ENCODE measurements around the gene ZNF516. TPM values are rescaled to one million over a fixed set of nuclear protein-coding genes. Genes with fewer than 3 reads are reported as not detected.

ZNF516 gene
- total RNA-seq, 1 experiment from 2014 or later: 41.8 TPM

DNA sequence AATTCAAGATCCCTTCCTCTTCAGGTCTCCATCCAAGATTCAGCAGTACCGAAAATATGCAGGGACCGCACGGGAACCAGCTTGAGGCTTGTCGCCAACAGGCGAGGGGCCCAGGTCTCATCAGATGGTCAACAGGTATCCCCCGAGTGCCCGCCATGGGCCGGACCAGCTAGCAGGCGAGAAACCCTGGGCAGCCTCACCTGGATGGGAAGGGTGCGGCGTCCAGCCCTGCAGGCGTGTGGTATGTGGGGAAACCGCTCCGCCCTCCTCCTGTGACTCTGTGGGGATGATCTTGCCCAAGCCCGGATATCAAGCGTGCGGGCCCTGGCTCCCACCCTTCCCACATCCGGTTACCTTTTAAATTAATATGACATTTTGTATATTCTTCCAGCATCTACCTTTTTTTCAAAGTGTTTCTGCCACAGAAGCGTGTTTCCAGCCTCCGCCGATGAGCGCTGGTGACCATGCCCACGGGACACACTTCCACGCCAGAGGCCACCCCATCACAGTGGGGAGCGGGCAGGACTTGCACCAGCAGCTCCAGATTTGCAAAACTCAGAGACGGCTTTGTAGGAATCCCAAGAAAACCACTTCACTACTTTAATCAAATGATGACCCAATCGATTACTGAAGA is 33.2 kb downstream of the ZNF516 start:
- H3K4me3 ChIP-seq (ENCODE audit: insufficient read depth, low read depth, low read length): no peak overlapping the region
- DNase-seq: peak; percentile 41
- H3K36me3 ChIP-seq (replicated peaks; ENCODE audit: control insufficient read depth, insufficient read depth, low read length): no peaks in the 10 kb centered on the region
- no peaks in the 10 kb centered on the region for H3K27me3 ChIP-seq (ENCODE audit: control insufficient read depth, insufficient read depth, low read length)

DNA sequence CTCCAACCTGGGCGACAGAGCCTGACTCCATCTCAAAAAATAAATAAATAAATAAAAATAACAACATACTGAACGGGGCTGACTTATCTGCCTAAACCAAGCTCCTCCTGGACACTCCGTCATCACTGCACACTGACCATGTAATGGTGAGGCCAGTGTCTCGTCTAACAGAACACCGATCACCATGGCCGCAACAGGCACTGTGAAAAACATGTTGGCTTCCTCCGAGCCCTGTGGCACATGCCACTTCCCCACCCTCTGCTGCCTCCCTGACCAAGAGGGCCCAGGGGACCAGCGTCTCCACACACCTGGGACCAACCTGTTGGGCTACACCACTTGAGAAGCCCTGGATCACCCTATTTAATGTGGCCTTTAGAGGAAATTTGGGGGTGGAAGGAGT is 33.9 kb downstream of the ZNF516 start:
- no peak for DNase-seq
- no peak overlapping the region for H3K4me3 ChIP-seq (ENCODE audit: insufficient read depth, low read depth, low read length)
- no peaks in the 10 kb centered on the region for H3K27me3 ChIP-seq (ENCODE audit: control insufficient read depth, insufficient read depth, low read length)
- H3K36me3 ChIP-seq (replicated peaks; ENCODE audit: control insufficient read depth, insufficient read depth, low read length): no peaks in the 10 kb centered on the region

DNA sequence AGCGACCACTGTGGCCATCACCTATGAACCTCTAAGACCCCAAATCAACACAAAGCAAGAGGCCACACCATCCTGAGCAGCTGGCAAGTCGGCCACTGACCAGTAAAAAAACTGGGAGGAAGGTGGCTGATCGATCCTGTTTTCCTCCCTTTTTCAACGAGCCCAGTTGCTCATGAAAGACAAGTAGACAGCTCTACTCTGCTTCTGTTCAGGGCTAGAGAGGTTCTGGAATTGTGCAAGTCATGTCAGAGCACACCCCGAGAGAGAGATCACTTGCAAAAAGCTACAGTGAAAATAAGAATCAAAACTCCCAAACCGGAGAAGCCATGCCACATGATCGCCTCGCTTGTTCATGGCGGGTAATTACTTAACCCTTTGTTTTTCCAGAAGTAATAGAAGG is 34.6 kb downstream of the ZNF516 start:
- Histone ChIP-seq H3K36me3 (replicated peaks; ENCODE audit: control insufficient read depth, insufficient read depth, low read length) (no peaks in the 10 kb centered on the region), H3K4me3 (ENCODE audit: insufficient read depth, low read depth, low read length) (no peak overlapping the region), H3K27me3 (ENCODE audit: control insufficient read depth, insufficient read depth, low read length) (no peaks in the 10 kb centered on the region)
- no peak for DNase-seq

DNA sequence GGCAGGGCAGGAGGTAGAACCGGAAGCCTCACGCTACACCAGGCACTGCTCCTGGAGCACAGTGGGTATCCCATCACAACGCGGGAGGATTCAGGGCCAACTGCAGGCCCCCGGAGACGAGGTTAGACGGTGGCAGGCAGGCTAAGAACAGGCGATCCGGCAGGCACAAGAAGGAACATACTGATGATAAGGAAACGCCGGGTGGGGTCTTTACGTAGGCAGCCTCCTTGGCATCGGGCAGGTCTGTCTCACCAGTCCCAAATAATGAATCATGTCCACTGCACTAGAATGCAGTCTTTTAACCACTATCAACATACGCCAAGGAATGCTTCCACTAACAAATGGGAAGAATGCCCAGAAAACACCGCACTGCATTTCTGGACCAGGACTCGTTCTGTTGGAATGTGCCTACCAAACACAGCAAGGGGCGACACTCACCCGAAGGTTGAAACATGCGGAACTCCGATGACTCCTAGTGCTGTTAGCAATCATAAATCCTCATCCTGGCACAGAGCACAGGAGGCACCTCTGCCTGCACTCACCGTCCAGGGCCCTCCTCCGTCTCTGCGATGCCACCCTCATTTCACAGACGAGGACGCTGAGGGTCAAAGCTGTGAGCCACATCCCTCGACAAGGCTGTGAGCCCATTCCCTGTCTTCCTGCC is 35.2 kb downstream of the ZNF516 start:
- Histone ChIP-seq H3K27me3 (ENCODE audit: control insufficient read depth, insufficient read depth, low read length) (no peaks in the 10 kb centered on the region), H3K4me3 (ENCODE audit: insufficient read depth, low read depth, low read length) (no peak overlapping the region), H3K36me3 (replicated peaks; ENCODE audit: control insufficient read depth, insufficient read depth, low read length) (no peaks in the 10 kb centered on the region)
- DNase-seq: no peak

DNA sequence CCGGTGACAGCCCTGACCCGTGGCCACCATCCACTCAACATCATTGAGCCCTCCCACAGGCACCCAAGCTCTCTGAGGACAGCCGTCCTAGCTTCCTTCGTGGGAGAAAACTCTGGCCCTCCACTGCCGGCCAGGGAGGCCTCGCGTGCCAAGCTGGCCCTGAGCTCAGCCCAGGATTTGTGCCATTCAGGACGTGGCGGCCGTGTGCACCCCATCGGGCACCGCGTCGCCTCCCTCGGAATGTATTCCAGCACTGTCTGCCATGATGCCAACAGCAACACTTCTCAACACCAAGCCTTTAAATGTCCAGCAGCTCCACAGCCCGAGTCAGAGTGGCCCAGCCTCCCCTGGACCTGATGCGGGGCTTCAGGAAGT is 35.7 kb downstream of the ZNF516 start:
- H3K27me3 ChIP-seq (ENCODE audit: control insufficient read depth, insufficient read depth, low read length): no peaks in the 10 kb centered on the region
- no peak overlapping the region for H3K4me3 ChIP-seq (ENCODE audit: insufficient read depth, low read depth, low read length)
- no peak for DNase-seq
- H3K36me3 ChIP-seq (replicated peaks; ENCODE audit: control insufficient read depth, insufficient read depth, low read length): no peaks in the 10 kb centered on the region

DNA sequence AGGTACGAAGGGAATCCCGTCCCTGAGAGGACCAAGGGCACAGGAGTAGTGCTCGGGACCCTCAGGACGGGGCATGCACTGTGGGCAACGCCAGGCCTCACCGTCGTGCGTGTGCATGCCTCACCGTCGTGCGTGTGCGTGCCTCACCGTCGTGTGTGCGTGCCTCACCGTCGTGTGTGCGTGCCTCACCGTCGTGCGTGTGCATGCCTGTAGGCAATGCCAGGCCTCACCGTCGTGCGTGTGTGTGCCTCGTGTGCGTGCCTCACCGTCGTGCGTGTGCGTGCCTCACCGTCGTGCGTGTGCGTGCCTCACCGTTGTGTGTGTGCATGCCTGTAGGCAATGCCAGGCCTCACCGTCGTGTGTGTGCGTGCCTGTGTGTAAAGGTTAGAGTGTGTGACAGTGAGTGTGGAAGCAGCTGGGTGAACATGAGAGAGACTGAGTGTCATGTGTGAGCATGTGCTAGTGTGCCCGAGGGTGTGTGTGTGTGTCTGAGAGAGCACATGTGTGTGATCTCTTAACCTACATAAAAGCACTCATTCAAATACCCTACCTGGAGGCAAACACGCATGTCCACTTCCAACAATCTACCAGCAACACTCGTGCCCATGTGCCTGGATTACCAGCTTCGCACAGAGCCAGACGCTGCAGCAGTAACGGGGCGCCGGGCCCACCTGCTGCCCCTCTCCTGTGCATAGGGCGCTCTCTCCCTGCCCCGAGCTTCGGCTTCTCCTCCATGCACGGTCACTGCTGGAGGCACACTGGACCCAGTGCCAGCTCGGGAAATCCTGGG is 36.3 kb downstream of the ZNF516 start:
- DNase-seq: no peak
- H3K4me3 ChIP-seq (ENCODE audit: insufficient read depth, low read depth, low read length): no peak overlapping the region
- H3K36me3 ChIP-seq (replicated peaks; ENCODE audit: control insufficient read depth, insufficient read depth, low read length): no peaks in the 10 kb centered on the region
- no peaks in the 10 kb centered on the region for H3K27me3 ChIP-seq (ENCODE audit: control insufficient read depth, insufficient read depth, low read length)

DNA sequence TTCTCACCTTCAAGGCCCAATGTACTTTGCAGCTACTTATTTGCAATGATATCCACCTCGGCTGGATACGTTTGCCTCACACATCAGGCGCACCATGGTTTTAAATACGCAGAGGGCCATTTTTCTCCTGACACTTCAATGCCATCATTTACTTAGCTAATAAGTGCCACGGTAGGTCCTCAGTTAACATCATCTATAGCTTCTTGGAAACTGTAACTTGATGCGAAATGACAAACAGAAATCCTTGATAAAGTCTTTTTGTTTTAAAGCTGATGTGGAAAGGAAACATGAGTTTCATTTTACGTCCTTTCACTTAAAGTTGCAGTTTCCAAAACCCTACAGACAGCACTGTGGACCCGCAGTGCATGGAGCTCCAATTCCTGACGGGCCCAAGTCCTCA is 37.1 kb downstream of the ZNF516 start:
- H3K27me3 ChIP-seq (ENCODE audit: control insufficient read depth, insufficient read depth, low read length): no peaks in the 10 kb centered on the region
- DNase-seq: no peak
- H3K36me3 ChIP-seq (replicated peaks; ENCODE audit: control insufficient read depth, insufficient read depth, low read length): no peaks in the 10 kb centered on the region
- H3K4me3 ChIP-seq (ENCODE audit: insufficient read depth, low read depth, low read length): no peak overlapping the region

DNA sequence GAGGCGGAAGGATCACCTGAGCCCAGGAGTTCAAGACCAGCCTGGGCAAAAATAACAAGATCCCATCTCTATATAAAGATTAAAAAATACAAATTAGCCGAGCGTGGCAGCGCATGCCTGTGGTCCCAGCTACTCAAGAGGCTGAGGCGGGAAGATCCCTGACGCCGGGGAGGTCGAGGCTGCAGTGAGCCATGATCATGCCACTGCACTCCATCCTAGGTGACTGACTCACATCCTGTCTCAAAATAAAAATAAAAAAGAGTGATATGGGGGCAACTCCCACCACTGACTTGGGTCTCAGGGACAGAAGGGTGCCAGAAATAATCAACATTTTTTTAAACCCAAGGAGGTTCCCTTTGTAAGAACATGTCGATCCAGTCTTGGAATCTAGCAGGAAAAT is 37.6 kb downstream of the ZNF516 start:
- Histone ChIP-seq H3K36me3 (replicated peaks; ENCODE audit: control insufficient read depth, insufficient read depth, low read length) (no peaks in the 10 kb centered on the region), H3K4me3 (ENCODE audit: insufficient read depth, low read depth, low read length) (no peak overlapping the region), H3K27me3 (ENCODE audit: control insufficient read depth, insufficient read depth, low read length) (no peaks in the 10 kb centered on the region)
- no peak for DNase-seq

DNA sequence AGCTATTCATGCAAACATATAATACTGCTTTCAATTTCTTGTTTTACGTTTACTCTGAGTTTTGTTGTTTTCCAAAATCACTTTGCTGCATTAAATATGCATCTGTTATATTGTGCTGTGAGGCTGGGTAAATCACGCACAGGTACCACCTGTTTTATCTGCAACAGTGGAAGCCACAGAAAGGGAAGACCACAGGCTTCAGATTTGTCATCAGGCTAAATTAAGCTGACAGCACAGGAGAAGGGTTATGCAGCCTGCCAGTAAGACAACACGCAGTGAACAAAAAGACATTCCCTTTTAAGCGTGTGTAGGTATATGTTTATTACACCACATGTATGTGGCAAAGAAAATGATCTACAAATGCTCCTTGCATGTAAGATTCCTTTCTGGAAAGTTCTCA is 38.2 kb downstream of the ZNF516 start:
- Histone ChIP-seq H3K36me3 (replicated peaks; ENCODE audit: control insufficient read depth, insufficient read depth, low read length) (no peaks in the 10 kb centered on the region), H3K27me3 (ENCODE audit: control insufficient read depth, insufficient read depth, low read length) (peaks cover 2% of the 10 kb centered on the region; the same call in 1 of the 2 replicates), H3K4me3 (ENCODE audit: insufficient read depth, low read depth, low read length) (no peak overlapping the region)
- no peak for DNase-seq

DNA sequence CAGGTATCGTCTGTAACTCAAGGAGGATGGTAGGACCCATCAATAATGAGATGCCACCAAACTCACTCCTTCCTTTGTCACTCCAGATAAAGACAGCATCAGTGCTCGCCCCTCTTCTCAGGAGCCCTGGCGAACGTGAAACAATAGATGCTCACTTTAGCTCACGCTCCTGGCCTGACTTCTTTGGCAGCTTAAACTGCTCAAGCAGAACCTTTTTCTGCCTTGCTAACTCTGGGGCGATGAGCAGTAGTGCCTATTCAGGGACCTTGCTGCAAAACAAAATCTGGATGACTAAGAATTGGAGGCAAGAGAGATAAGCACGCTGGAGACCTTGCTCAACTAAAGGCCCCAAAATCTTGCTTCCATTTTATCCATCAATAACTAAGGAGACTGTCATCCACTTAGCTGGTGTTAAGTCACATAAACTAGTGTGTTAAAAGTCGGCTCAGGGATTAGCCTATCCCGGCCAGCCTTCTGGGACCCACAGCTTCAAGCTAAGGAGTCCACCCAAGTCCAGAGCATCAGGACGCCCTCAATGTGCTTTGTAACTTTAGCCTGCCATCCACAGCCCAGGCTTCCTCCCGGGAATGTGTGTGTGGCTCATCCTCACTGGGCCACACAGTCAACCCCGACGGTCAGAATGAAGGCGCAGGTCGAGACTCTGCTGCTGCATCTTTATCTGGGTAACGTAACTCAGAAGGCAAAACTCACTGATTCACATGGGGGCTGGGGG is 38.9 kb downstream of the ZNF516 start:
- no peak for DNase-seq
- no peaks in the 10 kb centered on the region for H3K36me3 ChIP-seq (replicated peaks; ENCODE audit: control insufficient read depth, insufficient read depth, low read length)
- peaks cover 9% of the 10 kb centered on the region; the same call in 1 of the 2 replicates for H3K27me3 ChIP-seq (ENCODE audit: control insufficient read depth, insufficient read depth, low read length)
- no peak overlapping the region for H3K4me3 ChIP-seq (ENCODE audit: insufficient read depth, low read depth, low read length)

DNA sequence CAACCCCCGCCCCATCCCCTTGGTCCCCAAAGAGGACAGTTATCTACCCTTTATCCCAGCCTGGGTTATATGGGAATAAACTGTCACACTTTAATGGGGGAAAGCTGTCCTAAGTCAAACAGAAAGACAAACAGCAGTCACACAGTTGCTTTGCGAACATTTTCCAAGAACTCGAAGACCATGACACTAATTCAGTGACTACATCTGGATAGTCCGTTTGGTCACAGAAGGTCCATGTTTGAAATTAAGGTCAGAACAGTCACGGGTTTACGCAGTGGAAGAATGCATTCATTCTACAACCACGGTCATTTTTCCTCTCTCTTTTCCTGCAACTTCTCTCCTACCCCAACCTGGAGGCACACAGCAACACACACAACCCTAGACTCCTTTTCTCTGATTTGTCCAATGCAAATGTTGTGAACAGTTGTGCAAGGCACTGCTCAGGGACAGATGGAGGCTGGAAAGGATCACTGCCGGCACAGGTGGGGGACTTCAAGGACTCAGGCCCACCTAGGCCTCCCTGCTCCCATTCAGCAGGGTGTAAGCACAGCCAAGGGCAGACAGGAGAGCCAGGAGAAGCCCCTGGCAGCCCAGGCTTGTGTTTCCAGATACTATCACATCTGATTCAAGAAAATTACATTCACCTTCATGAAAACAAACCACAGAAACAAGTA is 39.9 kb downstream of the ZNF516 start:
- Histone ChIP-seq H3K4me3 (ENCODE audit: insufficient read depth, low read depth, low read length) (no peak overlapping the region), H3K36me3 (replicated peaks; ENCODE audit: control insufficient read depth, insufficient read depth, low read length) (no peaks in the 10 kb centered on the region), H3K27me3 (ENCODE audit: control insufficient read depth, insufficient read depth, low read length) (peaks cover 9% of the 10 kb centered on the region; the same call in 1 of the 2 replicates)
- DNase-seq: no peak

DNA sequence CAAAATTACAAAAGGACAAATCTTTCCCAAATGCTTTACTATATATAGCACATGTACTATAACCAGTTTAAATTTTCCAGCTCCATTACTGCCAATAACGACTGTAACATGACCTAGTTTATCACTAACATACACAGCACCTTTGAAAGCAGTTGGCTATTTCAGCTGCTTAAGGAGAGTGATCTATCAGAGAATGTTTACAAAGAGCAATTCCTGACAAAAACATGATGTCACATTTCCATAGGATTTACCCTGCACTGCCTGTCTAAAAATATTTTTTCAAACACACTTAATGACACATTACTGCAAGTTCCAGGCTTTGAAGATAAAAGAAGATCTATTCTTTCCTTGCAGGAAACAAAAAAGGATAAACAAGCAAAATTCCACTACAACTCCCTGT is 40.6 kb downstream of the ZNF516 start:
- H3K4me3 ChIP-seq (ENCODE audit: insufficient read depth, low read depth, low read length): no peak overlapping the region
- no peaks in the 10 kb centered on the region for H3K36me3 ChIP-seq (replicated peaks; ENCODE audit: control insufficient read depth, insufficient read depth, low read length)
- H3K27me3 ChIP-seq (ENCODE audit: control insufficient read depth, insufficient read depth, low read length): peaks cover 9% of the 10 kb centered on the region; the same call in 1 of the 2 replicates
- DNase-seq: no peak

DNA sequence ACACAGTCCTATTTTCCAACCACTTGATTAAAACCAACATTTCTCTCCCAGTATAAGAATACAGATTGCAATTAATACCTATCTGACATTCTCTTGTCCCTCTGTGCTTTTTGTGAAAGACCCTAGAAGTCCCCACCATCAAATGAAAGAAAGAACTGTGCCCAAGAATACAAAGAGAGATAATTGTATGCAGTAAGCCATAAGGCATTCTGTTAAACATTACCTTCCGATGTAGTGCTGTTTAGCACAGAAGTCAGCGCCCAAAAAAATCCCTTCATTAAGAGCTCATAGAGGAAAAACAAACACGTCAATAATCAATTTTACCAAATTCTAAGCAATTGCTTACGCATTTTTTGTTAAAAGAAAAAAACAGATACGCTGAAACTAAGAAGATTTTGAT is 41.1 kb downstream of the ZNF516 start:
- no peaks in the 10 kb centered on the region for H3K36me3 ChIP-seq (replicated peaks; ENCODE audit: control insufficient read depth, insufficient read depth, low read length)
- H3K4me3 ChIP-seq (ENCODE audit: insufficient read depth, low read depth, low read length): no peak overlapping the region
- peaks cover 9% of the 10 kb centered on the region; the same call in 1 of the 2 replicates for H3K27me3 ChIP-seq (ENCODE audit: control insufficient read depth, insufficient read depth, low read length)
- no peak for DNase-seq

DNA sequence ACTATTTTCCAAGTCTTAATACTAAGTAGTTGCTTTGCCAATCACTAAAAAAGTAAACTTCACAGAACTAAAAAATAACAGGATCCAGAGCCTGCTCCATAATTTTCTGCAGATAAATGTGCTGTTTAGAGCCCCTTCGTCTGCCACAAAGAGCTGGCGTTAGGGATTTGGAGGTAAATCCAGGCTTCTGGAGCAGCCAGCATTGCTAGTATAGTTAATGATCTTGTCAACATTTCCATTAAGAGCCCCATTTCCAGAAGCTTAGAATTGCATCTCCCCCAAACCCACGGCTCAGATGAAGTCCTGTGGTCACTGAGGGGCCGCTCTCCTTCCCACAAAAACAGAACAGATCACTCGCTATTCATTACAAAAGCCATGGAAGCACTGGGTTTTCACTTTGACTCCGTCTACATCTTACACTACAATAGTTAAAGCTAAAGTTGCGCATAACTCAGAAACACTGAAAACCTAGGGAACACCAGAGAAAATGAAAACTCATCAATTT is 41.9 kb downstream of the ZNF516 start:
- Histone ChIP-seq H3K36me3 (replicated peaks; ENCODE audit: control insufficient read depth, insufficient read depth, low read length) (no peaks in the 10 kb centered on the region), H3K27me3 (ENCODE audit: control insufficient read depth, insufficient read depth, low read length) (peaks cover 9% of the 10 kb centered on the region; the same call in 1 of the 2 replicates), H3K4me3 (ENCODE audit: insufficient read depth, low read depth, low read length) (no peak overlapping the region)
- no peak for DNase-seq

Data from H7 (cell line).